GM12878 (cell line): ENCODE measurements around the gene MICALL1. TPM values are rescaled to one million over a fixed set of nuclear protein-coding genes. Genes with fewer than 3 reads are reported as not detected.

ENCODE experiments used
- ATF3 ChIP-seq: IDR thresholded peaks from 2 replicates; pipeline ENCODE4 v1.6.1; 2011; ENCODE audit warnings: low read depth, mild to moderate bottlenecking, low read length, moderate library complexity, borderline replicate concordance; ENCODE audit errors: extremely low read depth
- EGR1 ChIP-seq, 2 experiments: IDR thresholded peaks; 1 replicate in 1 of 2; 2 replicates in 1 of 2; pipeline ENCODE4 v1.6.1; 2011 to 2012; ENCODE audit warnings: low read depth in 2 of 2, low read length in 2 of 2, borderline replicate concordance in 1 of 2, mild to moderate bottlenecking in 1 of 2, moderate library complexity in 1 of 2
- FOXK2 ChIP-seq: fragments of 450-650 bp; IDR thresholded peaks from 2 replicates; pipeline ENCODE4 v1.6.1; 2017; ENCODE audit warnings: mild to moderate bottlenecking, moderate library complexity
- FOXM1 ChIP-seq: IDR thresholded peaks from 2 replicates; pipeline ENCODE4 v1.6.1; 2012; ENCODE audit warnings: low read depth, mild to moderate bottlenecking, inconsistent platforms, low read length, moderate library complexity
- GABPA ChIP-seq: IDR thresholded peaks from 2 replicates; pipeline ENCODE4 v1.6.1; 2014; ENCODE audit warnings: antibody characterized with exemption, low read depth, mild to moderate bottlenecking, inconsistent platforms
- GATAD2B ChIP-seq: fragments of 450-650 bp; conservative IDR thresholded peaks from 2 replicates; pipeline ENCODE4 v1.6.1; 2017; ENCODE audit warnings: low read depth, mild to moderate bottlenecking, moderate library complexity
- HCFC1 ChIP-seq: fragments of 150-350 bp; IDR thresholded peaks from 2 replicates; pipeline ENCODE4 v1.6.1; 2014; ENCODE audit warnings: low read length
- IKZF1 ChIP-seq: fragments of 450-650 bp; conservative IDR thresholded peaks from 2 replicates; pipeline ENCODE4 v1.6.1; 2017; ENCODE audit warnings: antibody characterized with exemption, mild to moderate bottlenecking
- IRF4 ChIP-seq: IDR thresholded peaks from 2 replicates; pipeline ENCODE4 v1.6.1; 2011; ENCODE audit warnings: low read depth, low read length
- JUNB ChIP-seq: IDR thresholded peaks from 2 replicates; pipeline ENCODE4 v1.6.1; 2016; ENCODE audit warnings: antibody characterized with exemption, mild to moderate bottlenecking
- KAT2A ChIP-seq: conservative IDR thresholded peaks from 2 replicates; pipeline ENCODE4 v1.6.1; 2011; ENCODE audit warnings: low read depth, low read length; ENCODE audit not compliant: control insufficient read depth
- KLF5 ChIP-seq: fragments of 450-650 bp; IDR thresholded peaks from 2 replicates; pipeline ENCODE4 v1.6.1; 2014; ENCODE audit warnings: mild to moderate bottlenecking; ENCODE audit not compliant: partially characterized antibody
- MEF2A ChIP-seq: IDR thresholded peaks from 2 replicates; pipeline ENCODE4 v1.6.1; 2011; ENCODE audit warnings: low read depth, mild to moderate bottlenecking, low read length, moderate library complexity; ENCODE audit not compliant: insufficient read depth
- PRDM15 ChIP-seq: fragments of 450-650 bp; formaldehyde crosslinking; IDR thresholded peaks from 2 replicates; pipeline ENCODE4 v1.4.0; 2020; ENCODE audit warnings: mild to moderate bottlenecking, moderate library complexity
- RAD51 ChIP-seq: fragments of 450-650 bp; IDR thresholded peaks from 2 replicates; pipeline ENCODE4 v1.6.1; 2016; ENCODE audit warnings: moderate library complexity, mild to moderate bottlenecking, inconsistent platforms
- RELB ChIP-seq: fragments of 450-650 bp; IDR thresholded peaks from 2 replicates; pipeline ENCODE4 v1.6.1; 2017; ENCODE audit warnings: low read depth, mild to moderate bottlenecking, moderate library complexity
- SMC3 ChIP-seq: IDR thresholded peaks from 2 replicates; pipeline ENCODE4 v1.6.1; 2011; ENCODE audit warnings: low read length, improper control_type of control experiment, borderline replicate concordance
- SREBF1 ChIP-seq: IDR thresholded peaks from 2 replicates; pipeline ENCODE4 v1.6.1; 2012; ENCODE audit warnings: mild to moderate bottlenecking, low read length
- SRF ChIP-seq, 2 experiments: IDR thresholded peaks; 2 replicates each; pipeline ENCODE4 v1.6.1; 2011; ENCODE audit warnings: low read depth in 2 of 2, low read length in 2 of 2, mild to moderate bottlenecking in 1 of 2, moderate library complexity in 1 of 2
- SUPT20H ChIP-seq: IDR thresholded peaks from 2 replicates; pipeline ENCODE4 v1.6.1; 2011; ENCODE audit warnings: low read depth, mild to moderate bottlenecking, low read length, moderate library complexity, borderline replicate concordance; ENCODE audit not compliant: control insufficient read depth
- TCF12 ChIP-seq: IDR thresholded peaks from 2 replicates; pipeline ENCODE4 v1.6.1; 2011; ENCODE audit warnings: low read depth, mild to moderate bottlenecking, low read length
- TCF3 ChIP-seq: IDR thresholded peaks from 2 replicates; pipeline ENCODE4 v1.6.1; 2012; ENCODE audit warnings: low read depth, mild to moderate bottlenecking, low read length, borderline replicate concordance; ENCODE audit not compliant: insufficient read depth
- ZNF274 ChIP-seq: IDR thresholded peaks from one replicate; pipeline ENCODE4 v1.8.0; 2011; ENCODE audit not compliant: insufficient read length, insufficient read depth
- ZNF622 ChIP-seq: fragments of 450-650 bp; IDR thresholded peaks from 2 replicates; pipeline ENCODE4 v1.6.1; 2017; ENCODE audit warnings: mild to moderate bottlenecking, inconsistent platforms
- polyA plus RNA-seq, 11 experiments: library from polyadenylated mRNA; depleted of rRNA in 4 of 11; unstranded in 6 of 11; stranded (reverse) in 5 of 11; fragments of >200 nt; fragmentation: Nextera tagmentation in 4 of 11; fragmentation: Illumina TruSeq in 1 of 11; extraction: Ambion mirVana in 4 of 11; extraction: Trizol in 1 of 11; gene quantifications; 1 replicate in 1 of 11; 2 replicates in 10 of 11; pipeline versions ENCODE4 v1.2.1 to v1.2.3, GENCODE V29; 2011 to 2016; ENCODE audit warnings: inconsistent platforms in 2 of 11, missing spikeins in 2 of 11, low read depth in 1 of 11
- total RNA-seq, 4 experiments: library from RNA; depleted of rRNA in 3 of 4; stranded (reverse); fragments of >200 nt in 3 of 4; fragmentation: Illumina TruSeq in 1 of 4; extraction: Trizol in 1 of 4; gene quantifications; 2 replicates each; pipeline versions ENCODE4 v1.2.1 to v1.2.3, GENCODE V29; 2013 to 2021
- TF ChIP-seq, protein P1 (sequence below): fragments of 450-650 bp; IDR thresholded peaks from 2 replicates; pipeline ENCODE4 v1.6.1; 2017; ENCODE audit warnings: antibody characterized with exemption, mild to moderate bottlenecking, moderate library complexity

MICALL1 gene
- total and polyA plus RNA-seq, 10 of the 15 experiments (the other 5 are each of a cell fraction or from before 2014, with no cell fraction given), result 0.72 to 30.7 (median 7.8) TPM

- TF ChIP-seq ATF3 (no peak), FOXM1 (no peak), KAT2A (no peak), RAD51 (no peak), IKZF1 (peak; percentile 48), SMC3 (no peak), TCF12 (no peak), SREBF1 (no peak), ZNF274 (no peak), SUPT20H (no peak), MEF2A (no peak), ZNF622 (no peak), SRF (IDR thresholded peaks at IDR 0.05; ENCODE audit: low read depth in 2 of 2, low read length in 2 of 2) (no peak; a peak in 1 of 4 replicates), PRDM15 (no peak), GATAD2B (0 out of 2 replicates have a peak, but pooled peaks have one; percentile 26), IRF4 (no peak), EGR1 (IDR thresholded peaks at IDR 0.05; ENCODE audit: borderline replicate concordance in 1 of 2, low read depth in 2 of 2, low read length in 2 of 2) (no peak), JUNB (no peak), GABPA (peak; percentile 60; the same call in 1 of the 2 replicates), FOXK2 (peak; percentile 48; the same call in 1 of the 2 replicates), KLF5 (no peak), TCF3 (no peak), RELB (no peak), HCFC1 (no peak)
- TF ChIP-seq, protein P1, sequence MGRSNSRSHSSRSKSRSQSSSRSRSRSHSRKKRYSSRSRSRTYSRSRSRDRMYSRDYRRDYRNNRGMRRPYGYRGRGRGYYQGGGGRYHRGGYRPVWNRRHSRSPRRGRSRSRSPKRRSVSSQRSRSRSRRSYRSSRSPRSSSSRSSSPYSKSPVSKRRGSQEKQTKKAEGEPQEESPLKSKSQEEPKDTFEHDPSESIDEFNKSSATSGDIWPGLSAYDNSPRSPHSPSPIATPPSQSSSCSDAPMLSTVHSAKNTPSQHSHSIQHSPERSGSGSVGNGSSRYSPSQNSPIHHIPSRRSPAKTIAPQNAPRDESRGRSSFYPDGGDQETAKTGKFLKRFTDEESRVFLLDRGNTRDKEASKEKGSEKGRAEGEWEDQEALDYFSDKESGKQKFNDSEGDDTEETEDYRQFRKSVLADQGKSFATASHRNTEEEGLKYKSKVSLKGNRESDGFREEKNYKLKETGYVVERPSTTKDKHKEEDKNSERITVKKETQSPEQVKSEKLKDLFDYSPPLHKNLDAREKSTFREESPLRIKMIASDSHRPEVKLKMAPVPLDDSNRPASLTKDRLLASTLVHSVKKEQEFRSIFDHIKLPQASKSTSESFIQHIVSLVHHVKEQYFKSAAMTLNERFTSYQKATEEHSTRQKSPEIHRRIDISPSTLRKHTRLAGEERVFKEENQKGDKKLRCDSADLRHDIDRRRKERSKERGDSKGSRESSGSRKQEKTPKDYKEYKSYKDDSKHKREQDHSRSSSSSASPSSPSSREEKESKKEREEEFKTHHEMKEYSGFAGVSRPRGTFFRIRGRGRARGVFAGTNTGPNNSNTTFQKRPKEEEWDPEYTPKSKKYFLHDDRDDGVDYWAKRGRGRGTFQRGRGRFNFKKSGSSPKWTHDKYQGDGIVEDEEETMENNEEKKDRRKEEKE, result no peak
Observed at GRCh38 chr22:37896181-37896592, 9.9 kb upstream of the MICALL1 start (continued).
